Left lobe of liver (tissue), 2 donors: ENCODE results near the gene GNAZ. TPM values are rescaled to one million over a fixed set of nuclear protein-coding genes. Genes with fewer than 3 reads are reported as not detected.

ENCODE experiments used
- ATAC-seq: fragments of 200-7000 bp; cut with Tn5 transposase; one replicate; pipeline ENCODE4 v1.9.1; 2020; ENCODE audit warnings: mild to moderate bottlenecking, moderate library complexity
- DNase-seq: peaks from one replicate; pipeline ENCODE4 v3.0.0-alpha.2; 2020; ENCODE audit warnings: low spot score
- total RNA-seq: library from RNA; stranded (reverse); gene quantifications from one replicate; pipeline ENCODE4 v1.2.1, GENCODE V29; 2021
- donor health status: DM: no; HTN: no; CAD: no; lungs with moderate emphysema.
- donor health status: DM: no; HTN: yes; CAD: no.

Gene GNAZ
- total RNA-seq, 1 donor from 2014 or later: 0.33 TPM

DNA sequence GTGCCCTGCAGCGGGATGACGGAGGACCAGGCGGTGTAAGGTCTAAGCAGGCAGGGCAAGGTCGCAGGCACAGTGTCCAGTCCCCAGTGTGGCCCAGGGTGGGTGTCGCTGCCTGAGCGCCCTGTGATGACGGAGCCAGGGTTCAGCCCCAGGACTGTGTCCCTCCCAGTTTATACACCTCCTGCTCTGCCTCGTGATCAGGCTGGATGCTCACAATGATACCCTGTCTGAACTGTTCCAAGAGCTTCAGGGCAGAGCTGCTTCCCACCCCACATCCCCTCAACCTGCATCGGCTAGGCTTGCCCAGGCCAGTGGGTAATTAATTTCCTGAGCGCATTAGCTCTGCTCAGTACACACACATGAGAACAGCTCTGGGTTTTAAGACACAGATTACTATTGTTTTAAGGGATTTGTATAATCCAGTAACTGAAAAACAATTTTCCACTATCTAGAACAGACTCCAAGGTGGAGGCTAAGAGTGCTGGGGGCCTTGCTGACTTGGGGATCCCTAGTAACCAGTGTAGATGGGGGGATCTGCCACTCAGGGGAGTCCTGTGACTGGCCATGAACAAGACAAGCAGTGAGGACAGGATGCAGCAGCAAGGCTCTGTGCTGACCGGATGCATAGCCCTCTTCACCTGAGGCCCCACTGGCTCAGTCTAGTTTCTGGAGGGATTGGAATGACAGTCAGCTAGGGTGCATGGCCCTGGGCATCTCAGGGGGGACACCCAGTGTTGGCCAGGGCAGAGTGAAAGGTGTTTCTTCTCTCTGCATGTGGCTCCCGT lies 34.1 kb downstream of the GNAZ start:
- DNase-seq (no peak), ATAC-seq (no peak)

DNA sequence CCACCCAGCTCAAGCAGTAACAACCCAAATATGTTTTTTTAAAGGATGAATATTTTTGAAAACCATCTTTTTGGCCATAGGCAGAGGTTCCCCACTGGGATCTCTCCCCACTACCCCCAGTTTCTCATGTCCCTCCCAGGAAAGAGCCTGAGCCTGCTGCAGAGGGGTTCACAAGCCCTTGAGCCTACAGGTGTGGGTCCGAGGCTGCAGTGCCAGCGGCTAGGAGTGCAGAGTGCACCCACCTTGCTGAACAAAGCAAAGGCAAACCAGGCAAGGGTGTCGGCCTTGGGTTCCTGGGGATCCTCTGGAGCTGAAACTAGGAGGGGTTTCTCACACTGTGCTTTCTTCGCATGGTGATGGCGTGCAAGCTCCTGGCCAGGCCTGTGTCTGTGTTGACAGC lies 35.0 kb downstream of the GNAZ start:
- ATAC-seq: no peak

DNA sequence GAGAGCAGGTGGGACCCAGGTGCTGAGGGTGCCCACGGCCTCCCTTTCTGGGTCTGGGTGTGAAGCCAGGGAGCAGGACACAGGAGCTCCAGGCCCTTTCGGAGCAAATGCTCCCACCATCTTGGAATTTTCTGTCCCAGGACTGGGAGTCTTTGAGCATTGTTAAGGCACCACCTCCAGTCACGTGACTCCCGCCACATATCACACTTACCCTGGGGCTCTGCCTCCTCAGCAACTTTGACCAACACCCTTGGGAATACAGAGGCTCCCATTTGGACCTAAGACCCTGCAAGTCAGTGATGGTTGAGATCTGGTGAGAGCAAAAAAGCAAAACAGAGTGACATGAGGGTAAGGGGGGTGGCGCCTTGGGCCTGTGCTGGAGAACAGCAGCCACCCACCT lies 35.6 kb downstream of the GNAZ start:
- ATAC-seq (no peak), DNase-seq (no peak)

More for the DNA sequence above, 35.0 kb downstream of the GNAZ start:
- no peak for DNase-seq

DNA sequence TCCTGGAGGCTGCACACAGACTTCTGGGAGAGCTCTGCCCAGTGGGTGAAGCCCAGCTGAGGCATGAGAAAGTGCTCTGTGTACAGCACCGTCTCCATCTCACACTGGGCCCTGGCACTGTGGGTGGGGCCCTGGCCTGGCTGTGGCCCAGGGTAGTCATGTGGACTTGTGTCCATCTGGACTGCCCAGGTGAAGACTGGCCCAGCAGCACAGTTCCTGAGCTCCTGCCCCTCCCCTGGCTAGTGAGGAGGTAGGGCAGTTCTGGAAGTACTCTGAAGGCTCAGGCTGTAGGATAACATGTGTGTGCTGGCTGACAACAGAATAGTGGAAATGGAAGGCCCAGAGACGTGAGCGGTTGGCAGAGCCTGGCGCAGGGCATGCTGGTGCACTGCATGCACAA lies 36.0 kb downstream of the GNAZ start:
- no peak for DNase-seq
- ATAC-seq: peak; percentile 46

DNA sequence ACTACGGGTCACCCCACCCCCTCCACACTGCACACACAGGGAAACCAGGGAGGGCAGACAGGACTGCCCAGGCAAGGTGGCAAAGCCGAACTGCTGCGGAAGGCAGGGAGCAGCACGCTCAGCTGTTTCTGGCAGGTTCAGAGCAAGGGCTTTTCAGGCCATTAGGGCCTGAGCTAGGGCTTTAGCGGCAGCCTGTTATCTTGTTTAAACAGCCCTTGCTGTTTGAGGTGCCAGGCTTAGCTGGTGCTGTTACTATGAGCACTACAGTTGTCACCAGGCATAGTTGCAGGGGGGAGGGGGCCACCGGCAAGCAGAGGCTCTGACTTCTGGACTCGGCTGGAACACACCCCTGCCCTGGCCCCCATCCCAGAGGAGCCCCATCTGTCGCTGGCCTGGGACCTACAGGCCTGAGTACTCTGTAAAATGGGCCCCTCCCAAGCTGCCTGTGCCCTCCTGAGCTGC lies 36.6 kb downstream of the GNAZ start:
- DNase-seq (no peak), ATAC-seq (no peak)

DNA sequence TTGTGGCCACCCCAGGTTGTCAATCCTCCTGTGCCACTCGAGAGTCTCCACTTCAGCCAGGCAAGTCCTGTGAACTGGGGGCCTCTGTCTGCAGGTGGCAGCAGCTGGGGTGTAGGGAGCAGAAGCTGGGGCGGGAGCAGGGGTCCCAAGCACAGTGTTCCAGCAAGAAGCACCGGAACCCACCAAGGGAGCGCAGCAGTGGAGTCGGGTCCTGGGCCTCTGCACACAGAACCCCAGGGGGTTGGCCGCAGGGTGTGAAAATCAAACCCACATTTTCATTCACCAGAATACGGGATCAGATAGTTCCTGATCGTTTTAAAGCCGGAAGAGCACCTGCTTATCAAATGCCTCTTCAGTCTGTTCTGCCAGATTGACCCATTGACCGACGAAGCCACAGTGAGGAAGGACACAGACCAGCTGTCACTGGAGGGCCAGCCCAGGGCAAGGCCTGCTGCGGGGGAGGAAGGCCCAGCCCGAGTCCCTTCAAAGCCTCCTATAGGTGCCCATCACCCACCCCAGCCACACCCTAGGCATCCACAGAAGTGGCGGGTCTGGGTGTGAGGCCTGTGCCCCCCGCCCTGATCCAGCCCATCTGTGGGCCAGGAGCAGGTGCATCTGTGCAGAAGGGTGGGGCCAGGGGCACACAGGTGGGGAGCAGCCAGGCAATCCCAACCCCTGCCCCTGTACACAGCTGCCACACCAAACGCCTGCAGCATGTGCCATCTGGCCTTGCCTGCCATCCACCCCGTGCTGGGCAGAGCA lies 37.3 kb downstream of the GNAZ start:
- DNase-seq (no peak), ATAC-seq (no peak)

DNA sequence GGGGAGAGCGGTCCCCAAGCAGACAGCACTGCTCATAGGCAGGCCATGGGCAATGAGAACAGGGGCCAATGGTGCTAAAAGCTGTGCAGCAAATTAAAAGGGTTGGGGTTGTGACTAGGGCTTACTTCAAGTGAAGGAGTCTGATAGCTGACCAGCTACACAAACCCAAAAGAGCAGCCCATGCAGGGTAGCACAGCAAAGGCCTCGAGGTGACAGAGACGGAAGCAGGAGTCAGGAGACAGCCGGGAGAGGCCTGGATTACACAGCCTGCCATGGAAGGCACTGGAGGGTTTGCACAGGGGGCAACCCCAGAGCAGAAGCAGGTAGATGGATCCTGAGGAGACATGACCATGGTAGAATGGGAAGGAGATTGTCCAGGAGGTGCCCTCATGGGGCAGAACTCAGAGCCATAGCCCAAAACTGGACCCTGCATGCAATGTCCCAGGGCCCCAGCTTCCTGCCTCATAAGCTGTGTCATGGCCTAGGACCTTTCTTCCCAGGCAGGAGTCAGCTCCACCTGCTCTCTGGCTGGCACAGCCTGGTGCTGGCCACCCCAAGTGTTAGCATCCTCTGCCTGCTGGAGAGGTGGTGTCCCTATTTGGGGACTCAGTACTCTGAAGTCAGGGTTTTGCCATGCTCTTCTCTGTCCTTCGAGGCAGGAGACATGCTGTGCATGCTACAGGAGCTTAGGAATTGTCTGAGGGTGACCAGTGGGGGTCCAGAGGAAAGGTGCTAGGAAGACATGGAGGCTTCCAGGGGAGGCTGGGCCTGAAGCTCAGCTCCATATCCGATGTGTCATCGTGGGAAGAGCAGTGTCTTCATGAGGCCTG lies 38.1 kb downstream of the GNAZ start:
- DNase-seq (no peak), ATAC-seq (no peak)

DNA sequence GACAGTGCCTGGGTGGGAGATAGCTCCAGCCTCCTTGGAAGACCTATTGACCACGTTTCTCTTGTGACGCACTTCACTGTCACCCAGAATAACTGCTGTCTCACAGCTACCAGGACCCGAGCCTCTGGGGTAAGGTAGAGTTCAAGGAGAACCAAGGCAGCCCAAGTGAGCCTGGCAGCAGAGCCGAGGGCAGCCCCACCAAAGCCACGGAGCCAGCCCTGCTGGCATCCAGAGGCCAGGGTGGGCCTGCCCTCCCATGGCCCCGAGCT lies 38.7 kb downstream of the GNAZ start:
- ATAC-seq (no peak), DNase-seq (no peak)

DNA sequence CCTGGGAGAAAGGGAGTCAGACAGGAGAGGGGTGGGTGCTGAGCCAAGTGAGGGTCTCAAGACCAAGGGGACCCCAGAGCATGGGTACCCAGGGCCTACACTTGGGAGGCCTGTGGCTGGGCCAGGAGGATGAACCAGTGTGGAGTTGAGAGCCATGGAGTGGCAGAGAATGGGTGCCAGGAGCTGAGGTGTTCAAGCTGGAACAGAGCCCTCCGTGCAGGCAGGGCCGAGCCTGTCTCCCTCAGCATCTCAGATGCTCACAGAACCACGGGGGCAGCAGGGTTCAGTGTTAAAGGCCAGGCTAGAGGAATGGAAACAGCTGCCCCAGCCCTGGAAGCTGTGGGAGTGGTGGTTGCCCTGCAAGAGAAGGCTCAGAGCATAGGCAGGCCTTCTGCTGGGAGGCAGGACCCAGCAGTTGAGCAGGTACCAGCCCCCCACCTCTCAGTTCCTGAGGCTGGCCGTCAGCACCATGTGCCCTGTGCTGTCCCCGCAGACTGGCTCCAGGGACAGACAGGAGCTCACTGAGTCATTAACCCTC lies 39.2 kb downstream of the GNAZ start:
- DNase-seq (no peak), ATAC-seq (no peak)

DNA sequence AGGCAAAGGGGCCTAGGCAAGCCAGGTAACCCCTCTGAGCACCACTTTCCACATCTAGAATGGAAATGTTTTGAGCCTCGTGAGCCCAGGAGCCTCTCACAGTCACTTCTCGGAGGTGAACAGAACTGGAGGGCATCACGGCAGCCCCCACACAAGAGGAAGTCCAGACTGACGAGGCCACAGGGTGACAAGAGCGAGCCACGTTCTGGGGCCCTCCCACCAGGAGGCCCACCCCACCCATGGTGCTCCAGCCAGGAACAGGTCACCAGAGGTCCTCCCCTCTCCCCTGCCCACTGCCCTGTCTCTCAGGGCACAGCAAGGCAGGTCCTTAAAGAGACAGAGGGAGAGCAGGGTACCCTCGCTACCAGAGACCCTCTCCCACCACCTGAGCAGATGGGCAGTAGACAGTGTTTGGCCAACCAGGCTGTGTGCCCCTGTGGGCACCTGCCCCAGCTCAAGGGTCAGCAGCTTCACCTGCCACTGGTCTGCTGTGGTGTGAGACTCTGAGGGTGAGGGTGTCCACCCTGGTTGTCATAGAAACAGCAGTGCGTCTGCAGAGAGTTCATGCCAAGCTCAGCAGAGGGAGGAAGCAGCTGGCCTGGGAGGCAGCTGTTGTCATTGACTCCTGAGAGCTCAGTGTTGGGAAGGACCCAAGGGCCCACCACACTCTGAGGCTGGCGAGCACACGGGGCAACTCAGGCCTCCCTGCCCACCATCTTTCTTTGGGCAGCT lies 40.0 kb downstream of the GNAZ start:
- ATAC-seq (no peak), DNase-seq (no peak)

DNA sequence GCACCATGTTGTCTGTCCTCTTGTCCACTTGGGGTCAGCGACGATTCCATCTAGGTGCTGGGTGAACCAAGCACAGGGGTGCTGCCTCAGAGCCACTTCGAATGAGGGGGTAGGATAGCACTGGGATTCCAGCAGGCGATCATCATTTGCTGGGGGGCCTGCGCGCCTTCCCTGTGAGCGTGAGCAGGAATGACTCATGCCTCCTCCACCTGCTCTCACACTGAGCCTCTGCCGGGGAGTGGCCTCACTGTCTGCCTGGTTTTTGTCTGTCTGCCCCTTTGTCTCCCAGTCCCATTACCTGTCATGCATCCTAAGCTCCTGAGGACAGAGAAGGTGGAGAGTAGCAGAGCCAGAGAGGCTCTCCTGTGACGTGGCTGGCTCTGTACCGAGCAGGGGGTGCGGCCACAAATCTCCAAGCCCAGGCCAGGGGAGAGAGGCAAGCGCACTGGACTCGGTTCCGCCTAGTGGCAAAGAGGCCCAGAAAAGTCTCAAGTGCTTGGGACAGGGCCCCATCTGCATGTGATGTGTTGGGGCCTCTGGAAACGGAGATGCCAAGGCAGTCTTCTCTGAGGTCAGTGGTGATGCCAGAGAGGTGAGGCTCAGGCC lies 40.7 kb downstream of the GNAZ start:
- no peak for DNase-seq
- ATAC-seq: no peak

DNA sequence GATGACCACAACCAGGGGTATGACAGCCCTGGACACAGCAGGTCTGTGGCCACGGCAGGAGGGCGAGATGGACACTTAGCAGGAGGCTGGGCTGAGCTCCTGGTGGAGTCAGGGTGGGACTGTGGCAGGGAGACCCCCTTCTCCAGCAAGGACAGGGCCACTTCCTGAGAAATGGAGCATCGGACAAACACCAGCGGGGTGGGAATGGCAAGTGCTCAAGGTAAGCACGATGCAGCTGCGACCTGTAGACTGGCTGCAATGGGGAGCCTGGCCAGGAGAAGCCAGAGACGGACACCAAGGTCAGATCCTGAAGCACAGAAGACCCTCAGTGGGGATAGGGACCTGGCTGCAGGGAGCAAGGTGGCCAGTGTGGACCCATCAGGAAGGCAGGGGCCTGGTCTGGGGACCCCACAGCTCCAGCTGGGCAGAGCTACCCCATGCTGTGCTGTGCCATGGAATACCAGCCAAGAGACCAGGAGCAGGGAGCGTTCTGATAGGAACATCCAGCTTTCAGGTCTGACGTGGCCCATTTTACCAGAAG lies 42.2 kb downstream of the GNAZ start:
- DNase-seq (no peak), ATAC-seq (no peak)

DNA sequence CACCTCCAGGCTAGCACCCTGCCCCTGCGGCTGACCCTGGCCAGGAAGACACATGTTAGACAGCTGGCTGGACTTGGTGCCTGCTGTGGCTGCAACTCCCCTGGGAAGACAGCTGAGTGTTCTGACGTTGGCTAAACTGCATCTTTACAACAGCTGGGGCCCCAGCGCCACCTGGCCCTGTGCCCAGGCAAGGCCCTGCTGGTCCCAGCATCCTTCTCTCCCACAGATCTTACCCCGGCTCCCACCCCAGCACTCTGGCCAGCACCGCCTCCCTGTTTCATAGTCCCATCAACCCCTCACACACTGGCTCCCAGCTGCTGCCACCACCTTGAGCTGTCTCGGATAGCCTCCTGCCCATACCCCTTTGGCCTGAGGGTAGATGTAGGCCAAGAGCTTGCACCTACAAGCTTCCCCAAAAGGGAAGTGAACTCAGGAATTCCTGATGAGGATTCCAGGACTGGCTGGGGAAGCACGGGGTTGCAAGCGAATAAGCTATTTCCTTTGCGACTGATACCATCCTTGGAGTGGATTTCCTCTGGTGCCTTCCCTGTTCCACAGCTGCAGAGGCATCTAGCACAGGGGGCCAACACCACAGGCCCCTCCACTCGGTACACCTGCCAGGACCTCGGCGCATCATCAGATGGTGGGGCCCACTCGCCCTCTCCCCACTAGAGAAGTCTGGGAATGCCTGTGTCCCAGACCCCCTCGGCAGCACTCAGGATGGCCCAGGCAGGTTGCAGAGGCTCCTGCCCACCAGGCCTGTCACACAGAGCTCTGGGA lies 42.9 kb downstream of the GNAZ start:
- DNase-seq (no peak), ATAC-seq (no peak)

DNA sequence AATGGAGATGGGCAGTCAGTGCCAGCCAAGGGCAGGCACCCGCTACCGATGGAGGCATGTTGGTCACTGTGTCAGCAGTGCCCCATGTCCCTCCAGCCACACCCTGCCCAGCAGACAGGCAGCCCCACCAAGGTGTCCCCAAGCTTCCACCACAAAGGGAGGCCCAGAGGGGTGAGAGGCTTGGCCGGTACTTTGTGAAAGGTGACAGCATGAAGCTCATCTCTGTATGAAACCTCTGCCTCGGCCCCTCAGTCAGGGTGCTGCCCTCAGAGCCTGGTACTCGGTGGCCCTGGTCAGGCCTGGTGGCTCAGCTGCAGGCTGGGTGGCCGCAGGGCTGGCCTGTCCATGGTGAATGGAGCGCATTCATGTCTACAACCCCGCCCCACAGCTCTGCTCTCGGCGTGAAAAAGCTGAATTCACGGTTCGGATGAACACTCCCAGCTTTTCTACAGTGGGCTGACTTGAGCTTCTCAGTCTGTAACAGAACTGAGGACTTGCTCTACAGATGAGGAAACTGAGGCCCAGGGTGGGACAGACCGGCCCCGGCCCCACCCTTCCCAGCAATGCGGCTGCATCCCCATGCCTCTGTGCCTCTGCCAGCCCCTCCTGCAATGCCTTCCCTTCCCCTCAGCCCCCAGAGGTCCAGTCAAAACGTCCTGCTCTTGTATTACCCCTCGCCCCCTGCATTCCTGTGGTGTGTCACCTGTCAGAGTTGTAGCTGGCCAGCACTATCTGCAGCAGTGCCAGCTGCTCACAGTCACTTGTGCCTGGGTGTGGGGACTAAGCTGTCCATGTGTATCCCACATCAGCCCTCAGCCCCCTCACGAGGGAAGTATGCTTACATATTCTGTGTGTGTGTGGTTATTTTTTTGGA lies 43.8 kb downstream of the GNAZ start:
- ATAC-seq (no peak), DNase-seq (no peak)

DNA sequence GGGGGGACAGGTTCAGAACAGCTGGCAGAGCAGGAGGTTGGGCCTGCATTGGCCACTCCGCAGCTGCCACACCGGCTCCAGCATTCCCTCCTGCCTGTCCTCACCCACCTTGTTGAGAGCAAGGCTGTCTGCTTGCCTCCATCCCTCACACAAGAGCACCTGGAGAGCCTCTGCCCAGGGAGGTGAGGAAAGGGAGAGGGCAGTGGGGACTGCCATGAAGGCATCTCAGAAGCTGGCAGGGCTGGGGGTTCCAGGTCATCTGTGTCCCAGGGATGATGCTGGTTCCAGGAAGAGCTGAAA lies 44.4 kb downstream of the GNAZ start:
- DNase-seq (no peak), ATAC-seq (no peak)

DNA sequence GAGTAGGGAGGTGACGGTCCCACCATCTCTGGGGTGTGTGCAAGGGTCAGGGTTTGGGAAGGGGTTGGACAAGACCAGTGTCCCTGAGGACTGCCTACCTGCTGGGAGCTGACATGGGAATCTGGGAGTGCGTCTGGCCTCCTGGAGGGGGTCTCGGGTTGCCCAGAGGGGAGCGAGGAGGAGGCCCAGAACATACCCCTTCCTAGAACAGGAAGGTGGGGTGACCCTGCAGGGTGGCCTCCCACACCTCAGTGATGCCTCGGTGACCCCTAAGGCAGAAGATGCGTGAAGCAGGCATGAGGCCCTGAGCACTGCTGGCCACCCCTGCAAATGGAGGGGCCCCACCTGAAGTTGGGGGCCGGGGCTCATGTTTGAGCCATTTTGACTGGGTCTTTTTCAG lies 45.0 kb downstream of the GNAZ start:
- ATAC-seq: no peak

DNA sequence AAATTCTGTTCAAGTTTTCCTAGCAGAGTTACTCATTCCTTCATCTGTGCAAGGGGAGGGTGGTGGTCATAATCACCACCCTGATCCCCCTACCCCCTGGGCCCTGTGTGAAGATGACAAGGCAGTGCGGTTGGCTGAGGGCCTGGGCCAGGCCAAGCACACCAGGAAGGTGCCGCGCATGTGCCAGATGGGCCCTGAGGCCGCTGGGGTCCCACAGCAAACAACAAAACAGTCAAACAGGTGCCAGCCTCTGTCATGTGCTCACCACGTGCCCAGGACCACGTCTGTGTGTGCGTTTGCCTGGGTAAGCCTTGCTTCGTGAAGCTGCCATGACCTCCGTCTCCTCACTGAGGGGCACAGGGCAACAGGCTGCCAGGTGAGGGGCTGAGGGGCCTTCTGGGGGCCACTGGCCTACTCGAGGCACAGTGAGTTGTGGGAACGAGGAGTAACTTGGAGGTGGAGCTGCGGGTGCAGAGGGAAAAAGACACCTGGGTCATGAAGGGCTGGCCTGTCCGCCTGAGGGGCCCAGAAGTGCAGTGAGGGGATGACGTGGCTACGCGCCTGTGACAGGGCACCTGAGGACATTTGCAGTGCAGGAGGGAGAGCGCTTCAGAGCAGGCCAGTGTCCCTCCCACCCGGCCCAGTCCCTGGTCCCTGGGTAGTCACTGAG lies 45.6 kb downstream of the GNAZ start:
- ATAC-seq (no peak), DNase-seq (no peak)

More for the DNA sequence above, 45.0 kb downstream of the GNAZ start:
- DNase-seq: no peak
